ENCODE data around the gene PLCB1. TPM values are rescaled to one million over a fixed set of nuclear protein-coding genes. Genes with fewer than 3 reads are reported as not detected.
A peak's percentile ranks its signal among the peaks of the same experiment; 100 is the strongest.

PLCB1 gene
- total and polyA plus RNA-seq, 2 donors (not counting 1 experiment from before 2014, with no cell fraction given) = 13.4 to 23.3 TPM

GRCh38 chr20:8647961-8648441 lies 515.9 kb downstream of the PLCB1 start:
- no peak overlapping the region for H3K4me2 ChIP-seq (ENCODE audit: extremely low read depth, insufficient read depth, low read length)
- DNase-seq (ENCODE audit: low read depth in 2 of 2) = peak in 1 of 2 donors; percentile 8
- no peak overlapping the region for H2AFZ ChIP-seq (ENCODE audit: low read length)

DNA sequence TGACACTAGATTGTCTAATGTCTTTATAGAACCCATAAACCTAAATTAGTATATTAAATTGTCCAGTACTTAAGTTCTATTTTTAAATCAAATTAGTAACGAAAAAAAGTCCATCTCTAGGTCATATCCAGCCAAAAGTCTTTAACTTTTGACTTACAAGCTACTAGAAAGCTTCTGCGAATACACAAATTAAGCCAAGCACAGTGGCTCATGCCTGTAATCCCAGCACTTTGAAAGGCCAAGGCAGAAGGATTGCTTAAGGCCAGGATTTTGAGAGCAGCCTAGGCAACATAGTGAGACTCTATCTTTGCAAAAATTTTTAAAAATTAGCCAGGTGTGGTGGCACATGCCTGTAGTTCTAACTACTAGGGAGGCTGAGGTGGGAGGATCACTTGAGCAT lies 516.4 kb downstream of the PLCB1 start:
- Histone ChIP-seq H3K27ac (ENCODE audit: insufficient read depth, low read length) (no peak overlapping the region), H2AFZ (ENCODE audit: low read length) (no peak overlapping the region), H3K36me3 (ENCODE audit: control insufficient read depth, insufficient read depth, low read length) (no peaks in the 10 kb centered on the region), H3K4me3 (replicated peaks in 1 of 4; ENCODE audit: control extremely low read depth in 1 of 4, insufficient read depth in 1 of 4, low read depth in 3 of 4, low read length in 4 of 4) (no peak overlapping the region), H4K20me1 (ENCODE audit: control insufficient read depth, extremely low read depth, insufficient read depth, low read length) (no peaks in the 10 kb centered on the region), H3K9me3 (ENCODE audit: control insufficient read depth, insufficient read depth, low read depth, low read length) (no peaks in the 10 kb centered on the region), H3K4me1 (ENCODE audit: control insufficient read depth, extremely low read depth, insufficient read depth, low read length) (peaks cover 12% of the 10 kb centered on the region), H3K4me2 (ENCODE audit: extremely low read depth, insufficient read depth, low read length) (no peak overlapping the region), H3K79me2 (ENCODE audit: control insufficient read depth, insufficient read depth, low read length) (no peaks in the 10 kb centered on the region), H3K9ac (ENCODE audit: insufficient read depth, low read length) (no peak overlapping the region), H3K27me3 (ENCODE audit: control insufficient read depth, insufficient read depth, low read length) (no peaks in the 10 kb centered on the region)
- TF ChIP-seq CTCF (conservative IDR thresholded peaks at IDR 0.05 in 1 of 2, IDR thresholded peaks at IDR 0.05 in 1 of 2; ENCODE audit: low read depth in 1 of 2, low read length in 2 of 2) (no peak), EZH2 (IDR thresholded peaks at IDR 0.05; ENCODE audit: low read length, missing control alignments) (no peak)
- no peak for DNase-seq (ENCODE audit: low read depth in 2 of 2)

More at GRCh38 chr20:8647961-8648441, 515.9 kb downstream of the PLCB1 start:
- Histone ChIP-seq H3K79me2 (ENCODE audit: control insufficient read depth, insufficient read depth, low read length) (no peaks in the 10 kb centered on the region), H3K9me3 (ENCODE audit: control insufficient read depth, insufficient read depth, low read depth, low read length) (no peaks in the 10 kb centered on the region), H4K20me1 (ENCODE audit: control insufficient read depth, extremely low read depth, insufficient read depth, low read length) (no peaks in the 10 kb centered on the region), H3K9ac (ENCODE audit: insufficient read depth, low read length) (no peak overlapping the region), H3K4me1 (ENCODE audit: control insufficient read depth, extremely low read depth, insufficient read depth, low read length) (peaks cover 12% of the 10 kb centered on the region), H3K27ac (ENCODE audit: insufficient read depth, low read length) (no peak overlapping the region), H3K36me3 (ENCODE audit: control insufficient read depth, insufficient read depth, low read length) (no peaks in the 10 kb centered on the region), H3K27me3 (ENCODE audit: control insufficient read depth, insufficient read depth, low read length) (no peaks in the 10 kb centered on the region), H3K4me3 (replicated peaks in 1 of 4; ENCODE audit: control extremely low read depth in 1 of 4, insufficient read depth in 1 of 4, low read depth in 3 of 4, low read length in 4 of 4) (no peak overlapping the region)
- TF ChIP-seq CTCF (conservative IDR thresholded peaks at IDR 0.05 in 1 of 2, IDR thresholded peaks at IDR 0.05 in 1 of 2; ENCODE audit: low read depth in 1 of 2, low read length in 2 of 2) = no peak
- TF ChIP-seq EZH2 (IDR thresholded peaks at IDR 0.05; ENCODE audit: low read length, missing control alignments) = no peak

- H3K4me1 ChIP-seq (ENCODE audit: control insufficient read depth, extremely low read depth, insufficient read depth, low read length) = no peaks in the 10 kb centered on the region
- no peak overlapping the region for H3K4me2 ChIP-seq (ENCODE audit: extremely low read depth, insufficient read depth, low read length)
- no peaks in the 10 kb centered on the region for H3K27me3 ChIP-seq (ENCODE audit: control insufficient read depth, insufficient read depth, low read length)
- no peak overlapping the region for H2AFZ ChIP-seq (ENCODE audit: low read length)
- no peaks in the 10 kb centered on the region for H3K36me3 ChIP-seq (ENCODE audit: control insufficient read depth, insufficient read depth, low read length)
- DNase-seq (ENCODE audit: low read depth in 2 of 2) = peak in 1 of 2 donors; percentile 46
- TF ChIP-seq CTCF (conservative IDR thresholded peaks at IDR 0.05 in 1 of 2, IDR thresholded peaks at IDR 0.05 in 1 of 2; ENCODE audit: low read depth in 1 of 2, low read length in 2 of 2) (no peak), EZH2 (IDR thresholded peaks at IDR 0.05; ENCODE audit: low read length, missing control alignments) (no peak)
- H3K27ac ChIP-seq (ENCODE audit: insufficient read depth, low read length) = no peak overlapping the region
- H4K20me1 ChIP-seq (ENCODE audit: control insufficient read depth, extremely low read depth, insufficient read depth, low read length) = no peaks in the 10 kb centered on the region
- no peaks in the 10 kb centered on the region for H3K9me3 ChIP-seq (ENCODE audit: control insufficient read depth, insufficient read depth, low read depth, low read length)
- no peak overlapping the region for H3K4me3 ChIP-seq (replicated peaks in 1 of 4; ENCODE audit: control extremely low read depth in 1 of 4, insufficient read depth in 1 of 4, low read depth in 3 of 4, low read length in 4 of 4)
- no peaks in the 10 kb centered on the region for H3K79me2 ChIP-seq (ENCODE audit: control insufficient read depth, insufficient read depth, low read length)
- no peak overlapping the region for H3K9ac ChIP-seq (ENCODE audit: insufficient read depth, low read length)
These were observed 520.3 kb downstream of the PLCB1 start for GRCh38 chr20:8652396-8652795.
